HG02642 (cell line): ENCODE measurements around the gene EPHB2.

Experiments used
- ATAC-seq: cut with Tn5 transposase; IDR thresholded peaks from one replicate; pipeline ENCODE4 v1.9.1; 2021; ENCODE audit warnings: mild to moderate bottlenecking; ENCODE audit not compliant: unreplicated experiment, poor library complexity

Gene EPHB2

GRCh38 chr1:22775478-22775877 lies 64.8 kb downstream of the EPHB2 start:
- ATAC-seq: no peak

GRCh38 chr1:22776035-22776613 lies 65.5 kb downstream of the EPHB2 start:
- ATAC-seq: no peak

GRCh38 chr1:22777388-22778057 lies 66.9 kb downstream of the EPHB2 start:
- no peak for ATAC-seq

GRCh38 chr1:22778408-22778807 lies 67.8 kb downstream of the EPHB2 start:
- ATAC-seq: no peak

DNA sequence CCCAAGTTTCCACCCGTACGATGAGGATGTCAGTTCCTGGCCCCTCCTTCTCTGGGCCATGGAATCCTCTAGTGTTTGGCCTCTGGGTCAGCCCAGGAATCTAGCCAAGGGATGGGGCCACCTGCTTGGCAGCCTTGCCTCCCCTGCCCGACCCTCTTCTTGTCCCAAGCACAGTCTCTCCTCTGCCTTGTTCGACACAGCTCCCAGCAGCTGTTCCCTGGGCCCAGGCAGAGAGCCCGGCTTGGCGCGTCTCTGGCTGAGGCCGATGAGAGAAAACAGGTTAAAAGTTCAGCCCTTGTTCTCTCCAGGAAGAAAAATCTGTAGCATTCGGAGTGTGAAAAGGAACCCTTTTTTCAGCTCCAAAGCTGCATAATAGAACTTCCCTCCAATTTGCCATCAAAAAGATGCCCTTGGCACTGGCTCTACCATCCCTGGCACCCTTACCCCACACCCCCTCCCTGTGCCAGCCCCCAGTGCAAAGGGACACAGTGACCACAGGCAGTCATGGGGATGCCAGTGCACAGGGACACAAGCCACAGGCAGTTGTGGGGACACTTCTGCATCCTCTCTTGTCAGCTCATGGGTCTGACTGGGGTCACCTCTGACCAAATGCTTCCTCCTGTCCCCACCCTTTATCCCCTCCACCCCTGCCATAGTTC lies 68.4 kb downstream of the EPHB2 start:
- ATAC-seq: no peak

- ATAC-seq: no peak
These were observed 70.1 kb downstream of the EPHB2 start for GRCh38 chr1:22780696-22781095.

GRCh38 chr1:22781483-22781882 lies 70.8 kb downstream of the EPHB2 start:
- no peak for ATAC-seq

GRCh38 chr1:22782406-22782805 lies 71.8 kb downstream of the EPHB2 start:
- no peak for ATAC-seq

- ATAC-seq: no peak
These were observed 73.7 kb downstream of the EPHB2 start for GRCh38 chr1:22784317-22784716.

- ATAC-seq: no peak
These were observed 74.1 kb downstream of the EPHB2 start for GRCh38 chr1:22784737-22785136.

- no peak for ATAC-seq
These were observed 75.5 kb downstream of the EPHB2 start for GRCh38 chr1:22786101-22786500.

DNA sequence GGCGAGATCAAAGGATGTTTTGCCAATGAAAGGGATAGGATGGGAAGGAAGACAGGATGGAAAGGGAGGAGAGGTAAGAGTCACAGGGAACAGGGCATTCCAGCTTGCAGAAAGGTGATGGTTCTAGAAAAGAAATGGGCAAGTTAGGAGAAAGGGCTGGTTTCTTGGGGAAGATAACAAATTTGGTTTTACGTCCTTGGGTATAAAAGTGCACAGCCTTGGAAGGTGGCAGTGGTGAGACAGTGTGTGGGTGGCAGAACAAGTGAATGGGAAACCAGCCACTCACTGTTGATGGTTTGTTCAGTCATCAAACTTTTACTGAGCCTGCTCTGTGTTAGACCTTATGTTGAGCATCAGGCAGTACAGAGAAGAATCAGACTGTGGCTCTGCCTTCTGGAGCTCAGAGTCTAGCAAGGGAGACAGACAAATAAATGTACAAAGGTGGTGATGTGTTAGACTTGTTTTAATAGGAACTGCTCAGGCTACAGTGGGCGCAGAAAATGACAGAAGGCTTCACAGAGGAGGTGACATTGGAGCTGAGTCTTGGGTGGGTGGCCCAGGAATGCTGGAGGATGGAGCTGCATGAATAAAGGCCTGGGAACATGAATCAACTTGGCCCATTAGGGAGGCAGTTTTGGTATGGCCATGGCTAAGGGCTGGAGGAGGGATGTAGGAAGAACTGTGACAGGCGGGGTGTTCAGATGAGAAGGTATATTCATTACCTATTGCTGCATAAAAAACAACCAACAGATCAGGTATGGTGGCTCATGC lies 76.3 kb downstream of the EPHB2 start:
- ATAC-seq: no peak

GRCh38 chr1:22787636-22788035 lies 77.0 kb downstream of the EPHB2 start:
- ATAC-seq: no peak

DNA sequence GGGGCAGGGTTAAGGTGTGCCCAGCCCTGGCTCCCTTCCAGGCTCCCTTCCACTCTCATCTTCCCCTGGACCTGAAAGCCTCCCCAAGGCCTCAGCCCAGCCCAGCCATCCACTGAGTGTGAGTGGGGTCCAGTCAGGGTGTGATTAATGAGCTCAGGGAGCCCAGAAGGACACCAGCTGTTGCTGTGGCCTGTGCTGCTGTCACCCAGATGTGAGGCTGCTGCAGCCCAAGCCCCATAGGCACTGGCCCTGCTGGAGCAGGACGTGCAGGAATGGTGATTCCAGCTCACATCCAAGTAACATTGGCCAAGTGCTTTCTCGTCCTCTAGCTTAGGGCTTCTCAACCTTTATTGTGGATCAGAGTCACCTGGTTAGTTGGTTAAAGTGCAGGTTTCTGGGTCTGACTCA lies 77.6 kb downstream of the EPHB2 start:
- no peak for ATAC-seq

GRCh38 chr1:22789356-22789994 lies 78.8 kb downstream of the EPHB2 start:
- ATAC-seq: no peak

DNA sequence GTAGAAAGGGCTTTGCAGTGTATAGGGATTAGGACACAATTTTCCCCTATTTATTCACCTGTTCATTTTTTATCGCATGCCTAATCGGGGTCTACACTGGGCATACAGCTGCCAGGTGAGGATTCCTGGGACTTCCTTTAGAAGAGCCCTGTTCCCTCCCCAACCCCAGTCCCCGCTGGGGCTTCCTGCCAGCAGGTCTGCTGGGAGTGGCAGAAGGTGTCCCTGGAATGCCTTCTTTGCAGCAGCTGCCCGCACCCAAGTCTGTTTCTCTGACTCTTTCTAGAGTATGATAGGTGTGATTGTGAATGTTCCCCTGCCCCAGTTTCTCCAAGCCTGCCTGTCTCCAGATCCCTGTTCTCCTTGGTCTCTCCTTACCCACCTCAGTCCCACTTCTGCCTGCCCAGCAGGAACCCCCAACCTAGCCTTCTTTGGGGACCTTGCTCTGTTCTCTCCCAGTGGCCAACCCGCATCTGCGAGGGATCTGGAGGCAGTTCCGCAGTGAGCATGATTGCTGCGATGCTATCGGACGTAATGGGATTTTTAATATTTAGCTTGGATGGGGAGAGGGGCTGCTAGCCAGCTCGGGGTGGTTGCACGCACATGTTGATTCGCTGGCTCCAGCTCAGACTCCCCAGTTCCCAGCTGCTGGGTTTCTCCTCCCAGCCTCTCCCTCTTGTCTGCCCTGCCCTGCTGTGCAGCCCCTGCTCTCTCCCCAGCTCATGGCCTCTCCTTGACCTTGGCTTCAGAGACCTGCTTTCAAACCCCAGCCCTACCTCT lies 79.8 kb downstream of the EPHB2 start:
- ATAC-seq: no peak

DNA sequence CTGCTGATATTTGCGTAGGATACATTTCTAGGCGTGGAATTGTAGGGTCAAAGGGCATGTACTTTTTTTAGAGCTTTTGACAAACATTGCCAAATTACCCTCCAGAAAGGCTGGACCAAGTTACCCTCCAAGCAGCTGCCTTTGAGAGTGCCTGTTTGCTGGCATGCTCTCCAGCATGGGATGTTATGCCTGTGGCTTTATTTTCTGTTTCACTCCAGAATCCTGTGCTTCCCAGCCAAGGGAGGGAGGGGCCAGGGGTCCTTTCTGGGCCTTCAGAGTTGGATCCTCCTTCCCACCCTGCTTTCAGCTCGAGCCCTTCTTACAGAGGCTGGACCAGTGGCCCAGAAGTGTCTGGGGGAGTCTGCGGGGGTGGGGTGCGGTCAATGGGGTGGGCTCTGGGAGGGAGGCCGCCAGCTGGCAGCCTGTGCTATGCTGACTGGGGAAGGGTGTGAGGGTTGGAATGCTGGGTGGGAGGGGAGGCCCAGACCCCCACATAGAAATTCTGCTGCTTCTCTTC lies 81.2 kb downstream of the EPHB2 start:
- no peak for ATAC-seq

DNA sequence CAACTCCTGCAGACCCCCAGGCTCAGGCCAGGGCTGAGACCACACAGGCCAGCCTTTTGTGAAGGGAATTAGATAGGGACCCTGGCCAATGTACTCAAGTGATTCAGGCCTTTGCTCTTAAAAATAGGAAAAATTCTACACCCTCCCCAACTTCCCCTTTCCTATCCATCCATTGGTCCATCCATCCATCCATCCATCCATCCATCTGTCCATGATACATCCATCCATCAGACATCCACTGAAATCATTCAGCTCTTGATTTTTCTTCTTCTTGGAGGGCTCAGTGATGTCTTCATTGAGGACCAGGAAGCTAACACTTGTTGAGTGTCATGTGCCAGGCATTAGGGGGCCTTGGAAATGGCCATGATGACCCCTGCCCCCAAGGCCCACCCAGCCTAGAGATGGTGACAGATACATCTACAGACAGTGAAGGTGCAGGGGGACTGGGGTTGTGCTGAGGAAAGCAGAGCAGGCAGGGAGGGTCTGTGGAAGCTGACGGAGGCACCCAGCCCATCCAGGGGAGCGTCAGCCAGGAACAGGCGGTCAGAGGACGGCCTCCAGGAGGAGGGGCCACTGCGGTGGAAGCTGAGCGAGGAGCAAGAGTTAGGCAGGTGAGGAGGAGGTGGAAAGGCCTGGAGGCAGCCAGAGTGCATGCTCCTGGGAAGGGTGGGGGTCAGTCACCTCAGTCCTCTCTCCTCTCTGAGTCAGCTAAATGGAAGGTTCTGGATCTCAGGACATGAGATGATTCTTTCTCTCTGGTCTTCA lies 81.9 kb downstream of the EPHB2 start:
- no peak for ATAC-seq

DNA sequence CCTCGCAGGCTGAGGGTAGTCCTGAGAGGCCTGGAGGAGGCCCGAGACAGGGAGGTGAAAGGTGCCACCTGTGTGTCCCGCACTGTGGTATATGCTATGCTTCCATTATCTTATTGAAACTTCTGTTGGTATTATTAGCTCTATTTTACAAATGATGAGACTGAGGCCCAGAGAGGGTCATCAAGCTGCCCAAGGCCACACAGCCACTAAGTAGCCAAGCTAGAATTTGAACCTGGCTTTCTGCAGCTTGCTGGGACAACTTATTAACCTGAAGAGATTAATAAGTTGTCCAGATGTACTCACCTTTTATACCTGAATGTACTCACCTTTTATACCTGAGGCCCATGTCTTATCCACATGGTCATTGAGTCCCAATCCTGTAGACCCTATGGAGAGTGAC lies 83.0 kb downstream of the EPHB2 start:
- ATAC-seq: no peak
